GM21447 (cell line): ENCODE data around the gene PWWP2B.

Experiments used
- ATAC-seq: cut with Tn5 transposase; IDR thresholded peaks from one replicate; pipeline ENCODE4 v1.9.1; 2021; ENCODE audit not compliant: unreplicated experiment

PWWP2B gene

GRCh38 chr10:132443983-132444876, 47.2 kb downstream of the PWWP2B start:
- no peak for ATAC-seq

GRCh38 chr10:132444877-132445351, 47.9 kb downstream of the PWWP2B start:
- ATAC-seq = no peak

GRCh38 chr10:132445516-132446194, 48.7 kb downstream of the PWWP2B start:
- no peak for ATAC-seq

- ATAC-seq = no peak
Measured at GRCh38 chr10:132446195-132446581, 49.2 kb downstream of the PWWP2B start.

- ATAC-seq = peak; percentile 60
Measured at GRCh38 chr10:132446661-132447445, 49.9 kb downstream of the PWWP2B start.

- no peak for ATAC-seq
Measured at GRCh38 chr10:132447446-132448247, 50.6 kb downstream of the PWWP2B start.

- ATAC-seq = no peak
Measured at GRCh38 chr10:132448248-132448731, 51.3 kb downstream of the PWWP2B start.

- ATAC-seq = no peak
Measured at GRCh38 chr10:132449051-132449810, 52.2 kb downstream of the PWWP2B start.

- ATAC-seq = no peak
Measured at GRCh38 chr10:132449811-132450181, 52.8 kb downstream of the PWWP2B start.

GRCh38 chr10:132450466-132450824, 53.4 kb downstream of the PWWP2B start:
- no peak for ATAC-seq

- ATAC-seq = no peak
Measured at GRCh38 chr10:132450825-132451505, 54.0 kb downstream of the PWWP2B start.

GRCh38 chr10:132451506-132452215, 54.7 kb downstream of the PWWP2B start:
- ATAC-seq = no peak

GRCh38 chr10:132452216-132452650, 55.2 kb downstream of the PWWP2B start:
- ATAC-seq = no peak

- ATAC-seq = peak; percentile 51
Measured at GRCh38 chr10:132452651-132453469, 55.9 kb downstream of the PWWP2B start.

GRCh38 chr10:132453470-132453861, 56.5 kb downstream of the PWWP2B start:
- ATAC-seq = no peak

- no peak for ATAC-seq
Measured at GRCh38 chr10:132454296-132455198, 57.5 kb downstream of the PWWP2B start.
